Mesendoderm (in vitro differentiated cells): ENCODE measurements around the gene ARHGAP27.

Experiments used
- DNase-seq: peaks from one replicate; pipeline ENCODE4 v3.0.0; 2013
- H2AK5ac ChIP-seq: 2 replicates; pipeline ENCODE4 v1.6.1; 2013; ENCODE audit warnings: low read length, inconsistent platforms
- H2BK120ac ChIP-seq: 2 replicates; pipeline ENCODE4 v1.6.1; 2013; ENCODE audit warnings: low read depth, mild to moderate bottlenecking, low read length, moderate library complexity, mixed read lengths
- H2BK15ac ChIP-seq: replicated peaks from 2 replicates; pipeline ENCODE4 v1.6.1; 2013; ENCODE audit warnings: low read depth, mild to moderate bottlenecking, moderate library complexity
- H2BK5ac ChIP-seq: 2 replicates; pipeline ENCODE4 v1.6.1; 2013; ENCODE audit warnings: low read length, inconsistent platforms
- H3K18ac ChIP-seq: 2 replicates; pipeline ENCODE4 v1.6.1; 2013; ENCODE audit warnings: mild to moderate bottlenecking, low read length, mixed read lengths
- H3K23ac ChIP-seq: one replicate; pipeline ENCODE4 v1.6.1; 2013; ENCODE audit warnings: low read length
- H3K27ac ChIP-seq: 2 replicates; pipeline ENCODE4 v1.5.1; 2013; ENCODE audit warnings: low read depth, mild to moderate bottlenecking, inconsistent platforms, low read length, moderate library complexity
- H3K27me3 ChIP-seq: 2 replicates; pipeline ENCODE4 v1.6.1; 2013; ENCODE audit warnings: low read length, control low read depth, mild to moderate bottlenecking, inconsistent platforms; ENCODE audit not compliant: insufficient read depth, poor library complexity
- H3K36me3 ChIP-seq: 2 replicates; pipeline ENCODE4 v1.6.1; 2013; ENCODE audit warnings: low read length, inconsistent platforms; ENCODE audit not compliant: control insufficient read depth, insufficient read depth
- H3K4ac ChIP-seq: one replicate; pipeline ENCODE4 v1.6.1; 2013; ENCODE audit warnings: low read depth, mild to moderate bottlenecking, low read length, moderate library complexity
- H3K4me1 ChIP-seq: 2 replicates; pipeline ENCODE4 v1.6.1; 2013; ENCODE audit warnings: low read depth, low read length, inconsistent platforms; ENCODE audit not compliant: control insufficient read depth
- H3K4me2 ChIP-seq: 2 replicates; pipeline ENCODE4 v1.6.1; 2013; ENCODE audit warnings: low read length
- H3K4me3 ChIP-seq: 2 replicates; pipeline ENCODE4 v1.5.1; 2013; ENCODE audit warnings: mild to moderate bottlenecking, low read length
- H3K56ac ChIP-seq: one replicate; pipeline ENCODE4 v1.6.1; 2013; ENCODE audit warnings: low read length
- H3K79me1 ChIP-seq: 2 replicates; pipeline ENCODE4 v1.6.1; 2013; ENCODE audit warnings: low read length, inconsistent platforms
- H3K79me2 ChIP-seq: 2 replicates; pipeline ENCODE4 v1.6.1; 2013; ENCODE audit warnings: mild to moderate bottlenecking, low read length; ENCODE audit not compliant: control insufficient read depth, insufficient read depth
- H3K9ac ChIP-seq: 2 replicates; pipeline ENCODE4 v1.6.1; 2013; ENCODE audit warnings: low read length, inconsistent platforms
- H4K5ac ChIP-seq: one replicate; pipeline ENCODE4 v1.6.1; 2013; ENCODE audit warnings: low read length
- H4K8ac ChIP-seq: one replicate; pipeline ENCODE4 v1.6.1; 2013; ENCODE audit warnings: low read depth, mild to moderate bottlenecking, control low read depth, low read length, moderate library complexity
- WGBS: extraction: QIAGEN DNeasy Blood & Tissue Kit; methylation state at CpG from one replicate; pipeline ENCODE4 v1.1.7; 2013; ENCODE audit warnings: low lambda C conversion rate, missing lambda C conversion rate; ENCODE audit not compliant: insufficient coverage; ENCODE audit errors: extremely low coverage; 5-methylcytosine and 5-hydroxymethylcytosine counted together

The ARHGAP27 gene

DNA sequence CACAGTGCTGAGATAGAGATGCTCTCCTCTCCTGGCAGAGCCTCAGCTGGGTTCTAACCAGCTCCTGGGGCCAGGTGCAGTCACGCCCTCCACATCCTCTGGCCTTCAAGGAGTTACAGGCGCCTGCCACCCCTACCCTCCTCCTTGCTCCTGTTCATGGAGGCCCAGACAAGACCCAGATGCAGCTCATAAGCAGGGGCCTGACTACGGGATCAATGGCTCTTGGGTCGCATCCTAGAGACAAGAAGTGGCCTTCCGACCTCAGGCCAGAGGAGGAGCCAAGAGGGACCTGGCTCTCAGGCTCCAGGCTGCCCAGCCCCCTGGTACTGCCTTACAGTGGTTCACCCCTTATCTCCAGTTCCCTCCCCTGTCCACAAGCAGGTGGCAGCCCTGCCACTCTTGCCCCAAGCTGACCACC, 23.0 kb downstream of the ARHGAP27 start:
- Histone ChIP-seq H2BK120ac (no peak overlapping the region), H3K36me3 (no peaks in the 10 kb centered on the region), H3K27me3 (no peaks in the 10 kb centered on the region), H3K79me1 (no peaks in the 10 kb centered on the region), H2AK5ac (no peak overlapping the region), H3K56ac (no peak overlapping the region), H3K9ac (no peak overlapping the region), H3K18ac (no peak overlapping the region), H3K4me1 (peaks cover 2% of the 10 kb centered on the region), H3K79me2 (no peaks in the 10 kb centered on the region), H3K27ac (no peak overlapping the region), H3K4me3 (no peak overlapping the region), H4K5ac (no peak overlapping the region), H2BK15ac (no peak overlapping the region), H4K8ac (no peak overlapping the region), H2BK5ac (no peak overlapping the region), H3K23ac (no peak overlapping the region), H3K4ac (no peak overlapping the region), H3K4me2 (no peak overlapping the region)
- no CpG with 5 or more reads among the region's 5 CpGs for WGBS
- no peak for DNase-seq

GRCh38 chr17:45408611-45409421, 23.9 kb downstream of the ARHGAP27 start:
- no peak overlapping the region for H3K18ac ChIP-seq
- no peak overlapping the region for H3K56ac ChIP-seq
- H3K4me1 ChIP-seq: peaks cover 2% of the 10 kb centered on the region
- peak; percentile 62 for DNase-seq
- H3K27me3 ChIP-seq: no peaks in the 10 kb centered on the region
- no peaks in the 10 kb centered on the region for H3K79me1 ChIP-seq
- H4K5ac ChIP-seq: no peak overlapping the region
- H3K23ac ChIP-seq: no peak overlapping the region
- H3K79me2 ChIP-seq: no peaks in the 10 kb centered on the region
- WGBS: no CpG with 5 or more reads among the region's 11 CpGs
- no peak overlapping the region for H4K8ac ChIP-seq
- H2BK15ac ChIP-seq: no peak overlapping the region
- H3K4me3 ChIP-seq: no peak overlapping the region
- no peak overlapping the region for H3K4ac ChIP-seq
- H2BK120ac ChIP-seq: no peak overlapping the region
- no peaks in the 10 kb centered on the region for H3K36me3 ChIP-seq
- H2BK5ac ChIP-seq: no peak overlapping the region
- H3K27ac ChIP-seq: no peak overlapping the region
- H3K4me2 ChIP-seq: no peak overlapping the region
- no peak overlapping the region for H2AK5ac ChIP-seq
- no peak overlapping the region for H3K9ac ChIP-seq

- Histone ChIP-seq H3K27ac (no peak overlapping the region), H3K79me2 (no peaks in the 10 kb centered on the region), H3K56ac (peak overlapping the region; percentile 94), H3K36me3 (no peaks in the 10 kb centered on the region), H3K9ac (peak overlapping the region; percentile 80), H3K4me3 (no peak overlapping the region), H3K18ac (no peak overlapping the region), H2AK5ac (no peak overlapping the region), H3K4ac (no peak overlapping the region), H4K8ac (no peak overlapping the region), H2BK5ac (no peak overlapping the region), H2BK15ac (no peak overlapping the region), H3K4me1 (peaks cover 2% of the 10 kb centered on the region), H3K79me1 (no peaks in the 10 kb centered on the region), H3K27me3 (no peaks in the 10 kb centered on the region), H2BK120ac (no peak overlapping the region), H3K23ac (no peak overlapping the region), H4K5ac (no peak overlapping the region), H3K4me2 (peak overlapping the region; percentile 92)
- no peak for DNase-seq
- no CpG with 5 or more reads among the region's 7 CpGs for WGBS
Measured at GRCh38 chr17:45406107-45406506, 26.6 kb downstream of the ARHGAP27 start.

GRCh38 chr17:45405250-45406086, 27.2 kb downstream of the ARHGAP27 start:
- peak overlapping the region; percentile 80 for H3K9ac ChIP-seq
- H3K79me2 ChIP-seq: no peaks in the 10 kb centered on the region
- no peaks in the 10 kb centered on the region for H3K36me3 ChIP-seq
- no peak overlapping the region for H2AK5ac ChIP-seq
- no CpG with 5 or more reads among the region's 48 CpGs for WGBS
- no peaks in the 10 kb centered on the region for H3K79me1 ChIP-seq
- H2BK120ac ChIP-seq: no peak overlapping the region
- H2BK15ac ChIP-seq: no peak overlapping the region
- peak overlapping the region; percentile 40 for H3K4me3 ChIP-seq
- no peak overlapping the region for H2BK5ac ChIP-seq
- H3K27ac ChIP-seq: no peak overlapping the region
- no peak overlapping the region for H3K18ac ChIP-seq
- H3K4me1 ChIP-seq: peaks cover 2% of the 10 kb centered on the region
- H4K5ac ChIP-seq: no peak overlapping the region
- H3K23ac ChIP-seq: no peak overlapping the region
- H4K8ac ChIP-seq: no peak overlapping the region
- H3K56ac ChIP-seq: peak overlapping the region; percentile 94
- H3K4ac ChIP-seq: no peak overlapping the region
- DNase-seq: peak; percentile 99
- no peaks in the 10 kb centered on the region for H3K27me3 ChIP-seq
- H3K4me2 ChIP-seq: peak overlapping the region; percentile 92

GRCh38 chr17:45404870-45405249, 27.8 kb downstream of the ARHGAP27 start:
- Histone ChIP-seq H3K4me2 (peak overlapping the region; percentile 11), H3K9ac (peak overlapping the region; percentile 17), H3K27me3 (no peaks in the 10 kb centered on the region), H3K79me1 (no peaks in the 10 kb centered on the region), H3K23ac (no peak overlapping the region), H3K79me2 (no peaks in the 10 kb centered on the region), H3K4me1 (peaks cover 2% of the 10 kb centered on the region), H3K56ac (peak overlapping the region; percentile 50), H4K8ac (no peak overlapping the region), H3K4me3 (no peak overlapping the region), H2AK5ac (no peak overlapping the region), H2BK5ac (no peak overlapping the region), H3K36me3 (no peaks in the 10 kb centered on the region), H3K27ac (no peak overlapping the region), H3K18ac (no peak overlapping the region), H2BK120ac (no peak overlapping the region), H3K4ac (no peak overlapping the region), H2BK15ac (no peak overlapping the region), H4K5ac (no peak overlapping the region)
- WGBS: no CpG with 5 or more reads among the region's 14 CpGs
- no peak for DNase-seq
